ENCODE results near the gene MARCO. TPM values are rescaled to one million over a fixed set of nuclear protein-coding genes. Genes with fewer than 3 reads are reported as not detected.
"Not testable (repeated sequence)": the region's sequence is repeated elsewhere in the genome, so short reads cannot be mapped to it uniquely, and the experiment has no call there.

Gene MARCO
- total RNA-seq, 1 experiment from 2014 or later, result not detected

GRCh38 chr2:118974103-118974993, 32.4 kb downstream of the MARCO start:
- DNase-seq (ENCODE audit: low spot score), result no peak

- no peak for DNase-seq (ENCODE audit: low spot score)
Observed at GRCh38 chr2:118975133-118975532, 33.1 kb downstream of the MARCO start.

DNA sequence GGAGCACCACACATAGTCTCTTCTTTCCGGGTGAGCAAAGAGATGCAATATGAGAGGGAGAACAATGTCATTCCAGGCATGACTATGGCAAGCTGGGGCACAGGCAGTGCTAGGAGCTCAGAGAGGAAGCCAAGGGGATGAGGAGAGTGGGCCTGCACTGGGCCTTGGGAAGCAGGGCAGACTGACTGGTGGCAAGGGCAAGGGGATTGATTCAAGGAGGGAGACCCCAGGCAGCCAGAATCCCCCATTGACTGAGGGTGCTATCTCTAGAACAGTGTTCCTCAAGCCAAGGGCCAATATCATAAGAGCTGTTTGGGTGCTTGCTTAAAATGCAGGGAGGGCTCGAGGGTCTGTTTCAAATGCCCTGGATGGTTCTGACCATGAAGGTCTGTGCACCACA, 36.1 kb downstream of the MARCO start:
- DNase-seq (ENCODE audit: low spot score), result no peak

DNA sequence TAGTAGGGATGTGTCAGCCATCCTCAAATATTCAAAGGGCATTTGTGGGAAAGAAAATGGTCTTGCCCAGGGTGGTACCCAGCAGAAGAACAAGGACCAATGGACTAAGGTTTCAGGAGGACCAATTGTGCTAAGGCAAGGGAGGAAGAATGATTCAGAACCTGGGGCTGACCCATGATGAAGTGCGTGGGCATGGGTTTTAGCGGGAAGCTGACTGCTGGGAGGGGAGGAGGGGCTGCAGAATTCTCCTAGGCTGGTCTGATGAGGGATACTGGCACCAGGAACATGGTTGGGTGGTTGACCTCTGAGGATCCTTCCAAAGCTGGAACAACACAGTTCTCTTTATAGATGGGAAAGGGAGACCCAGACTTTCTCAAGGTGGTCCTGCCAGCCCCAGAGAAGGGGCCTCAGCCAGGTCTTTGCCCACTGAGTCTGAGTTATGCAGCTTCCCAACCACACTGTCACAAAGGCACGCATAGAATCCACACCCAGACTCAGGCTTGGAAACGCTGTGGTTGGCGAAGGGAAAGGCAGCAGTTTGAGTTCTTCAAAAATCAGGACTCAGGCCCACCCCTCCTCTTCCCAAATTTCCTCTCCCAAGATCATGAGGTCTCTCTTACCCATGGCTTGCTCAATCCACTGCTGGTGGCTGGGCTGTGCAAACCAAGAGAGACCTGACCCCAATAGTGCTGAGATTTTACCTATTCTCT, 37.3 kb downstream of the MARCO start:
- DNase-seq (ENCODE audit: low spot score), result no peak

GRCh38 chr2:118980022-118980421, 38.0 kb downstream of the MARCO start:
- DNase-seq (ENCODE audit: low spot score), result no peak

DNA sequence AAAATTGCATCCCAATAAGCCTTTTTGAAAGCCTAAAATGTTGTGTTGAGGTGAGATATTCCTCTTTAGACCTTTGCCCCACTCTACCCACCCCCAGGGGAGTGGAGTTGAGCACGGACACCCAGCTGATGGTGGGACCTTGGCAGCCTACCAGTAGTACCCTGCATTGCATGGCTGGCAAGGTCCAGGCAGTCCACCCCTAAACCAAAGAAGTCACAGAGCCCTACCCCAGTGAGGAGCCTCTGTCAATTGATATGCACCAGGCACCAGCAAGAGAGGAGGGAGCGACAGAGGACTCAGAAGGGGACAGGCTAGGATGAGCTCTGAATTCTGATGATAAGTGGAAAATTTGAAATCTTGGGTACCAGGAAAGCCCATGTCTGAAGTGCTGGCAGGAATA, 38.6 kb downstream of the MARCO start:
- no peak for DNase-seq (ENCODE audit: low spot score)

- no peak for DNase-seq (ENCODE audit: low spot score)
Observed at GRCh38 chr2:118981632-118982031, 39.6 kb downstream of the MARCO start.

- no peak for DNase-seq (ENCODE audit: low spot score)
Observed at GRCh38 chr2:118982039-118982438, 40.0 kb downstream of the MARCO start.

- no peak for DNase-seq (ENCODE audit: low spot score)
Observed at GRCh38 chr2:118983133-118983532, 41.1 kb downstream of the MARCO start.

- no peak for DNase-seq (ENCODE audit: low spot score)
Observed at GRCh38 chr2:118983915-118984314, 41.9 kb downstream of the MARCO start.

GRCh38 chr2:118986738-118987137, 44.7 kb downstream of the MARCO start:
- DNase-seq (ENCODE audit: low spot score), result no peak

GRCh38 chr2:118987886-118988285, 45.9 kb downstream of the MARCO start:
- no peak for DNase-seq (ENCODE audit: low spot score)

DNA sequence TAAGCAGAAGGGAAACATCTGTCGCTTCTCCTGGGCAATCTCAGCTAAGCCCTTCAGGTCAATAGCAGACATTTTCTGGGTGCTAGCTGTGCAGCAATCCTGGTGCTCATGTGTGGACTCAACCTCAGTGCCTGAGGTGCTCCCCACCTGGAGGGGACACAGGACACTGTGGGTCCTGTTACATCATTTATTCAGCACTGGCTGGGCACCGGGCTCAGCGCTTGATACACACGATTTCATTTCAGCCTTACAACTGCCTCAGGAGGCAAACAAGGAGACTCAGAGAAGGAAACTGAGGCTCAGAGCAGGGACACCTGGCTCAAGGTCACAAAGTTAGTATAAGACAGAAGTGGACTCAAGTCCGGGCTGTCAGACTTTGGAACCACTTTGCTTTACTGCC, 46.7 kb downstream of the MARCO start:
- no peak for DNase-seq (ENCODE audit: low spot score)

- no peak for DNase-seq (ENCODE audit: low spot score)
Observed at GRCh38 chr2:118989481-118989880, 47.5 kb downstream of the MARCO start.

- no peak for DNase-seq (ENCODE audit: low spot score)
Observed at GRCh38 chr2:118990757-118991545, 49.0 kb downstream of the MARCO start.

DNA sequence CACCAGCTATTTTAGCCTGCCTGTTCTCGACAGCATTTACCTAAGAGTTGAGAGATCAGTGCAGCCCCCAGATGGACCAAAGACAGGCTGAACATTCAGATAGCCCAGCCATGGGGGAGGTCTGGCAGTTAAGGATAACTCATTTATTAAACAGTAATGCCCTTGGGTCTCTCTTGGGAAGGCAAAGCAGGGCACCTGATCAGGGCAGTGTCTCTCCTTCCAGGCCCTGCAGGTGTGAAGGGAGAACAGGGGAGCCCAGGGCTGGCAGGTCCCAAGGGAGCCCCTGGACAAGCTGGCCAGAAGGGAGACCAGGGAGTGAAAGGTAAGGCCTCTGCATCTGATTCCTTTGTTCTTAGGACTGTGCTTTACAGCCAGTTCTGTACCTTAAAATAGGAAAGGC, 49.6 kb downstream of the MARCO start:
- DNase-seq (ENCODE audit: low spot score), result no peak

GRCh38 chr2:118992740-118993391, 50.9 kb downstream of the MARCO start:
- no peak for DNase-seq (ENCODE audit: low spot score)

GRCh38 chr2:118993392-118993752, 51.4 kb downstream of the MARCO start:
- DNase-seq (ENCODE audit: low spot score), result no peak

DNA sequence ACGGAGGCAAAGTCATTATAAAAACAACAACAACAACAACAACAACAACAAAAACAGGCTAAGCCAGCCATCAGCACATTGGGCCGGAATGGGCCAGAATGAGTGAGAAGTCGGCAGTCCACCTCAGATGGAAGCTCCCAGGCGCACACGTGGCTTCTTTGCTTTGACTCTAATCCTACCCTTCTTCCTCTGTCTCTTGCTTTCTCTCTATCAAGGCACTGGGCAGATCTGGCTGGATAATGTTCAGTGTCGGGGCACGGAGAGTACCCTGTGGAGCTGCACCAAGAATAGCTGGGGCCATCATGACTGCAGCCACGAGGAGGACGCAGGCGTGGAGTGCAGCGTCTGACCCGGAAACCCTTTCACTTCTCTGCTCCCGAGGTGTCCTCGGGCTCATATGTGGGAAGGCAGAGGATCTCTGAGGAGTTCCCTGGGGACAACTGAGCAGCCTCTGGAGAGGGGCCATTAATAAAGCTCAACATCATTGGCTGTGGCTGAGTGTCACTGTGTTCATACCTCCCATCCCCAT, 52.2 kb downstream of the MARCO start:
- no peak for DNase-seq (ENCODE audit: low spot score)

DNA sequence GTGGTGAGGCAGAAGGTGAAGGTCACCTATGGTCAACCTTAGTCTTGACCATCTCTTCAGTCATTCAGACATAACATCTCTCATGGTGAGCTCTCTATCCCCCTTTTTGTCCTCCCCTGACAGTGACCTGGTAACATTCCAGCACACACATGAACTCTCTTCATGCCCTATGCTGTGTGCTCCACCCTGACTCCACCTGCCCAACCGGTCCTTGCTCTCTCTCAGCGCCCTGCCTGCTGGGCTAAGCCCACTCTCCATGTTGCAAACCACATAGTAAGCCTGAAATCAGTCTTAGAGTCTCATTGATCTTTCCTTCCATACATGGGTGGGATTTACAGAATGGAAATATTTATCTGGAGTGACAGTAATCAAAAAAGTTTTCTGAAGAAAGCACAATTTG, 52.8 kb downstream of the MARCO start:
- no peak for DNase-seq (ENCODE audit: low spot score)

DNA sequence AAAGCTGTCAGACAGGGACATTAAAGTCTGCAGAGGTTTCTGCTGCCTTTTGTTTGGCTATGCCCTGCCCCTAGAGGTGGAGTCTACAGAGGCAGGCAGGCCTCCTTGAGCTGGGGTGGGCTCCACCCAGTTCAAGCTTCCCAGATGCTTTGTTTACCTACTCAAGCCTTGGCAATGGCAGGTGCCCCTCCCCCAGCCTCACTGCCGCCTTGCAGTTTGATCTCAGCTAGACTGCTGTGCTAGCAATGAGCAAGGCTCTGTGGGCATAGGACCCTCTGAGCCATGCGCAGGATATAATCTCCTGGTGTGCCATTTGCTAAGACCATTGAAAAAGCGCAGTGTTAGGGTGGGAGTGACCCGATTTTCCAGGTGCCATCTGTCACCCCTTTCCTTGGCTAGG, 61.9 kb downstream of the MARCO start:
- DNase-seq (ENCODE audit: low spot score), result not testable (repeated sequence)

DNA sequence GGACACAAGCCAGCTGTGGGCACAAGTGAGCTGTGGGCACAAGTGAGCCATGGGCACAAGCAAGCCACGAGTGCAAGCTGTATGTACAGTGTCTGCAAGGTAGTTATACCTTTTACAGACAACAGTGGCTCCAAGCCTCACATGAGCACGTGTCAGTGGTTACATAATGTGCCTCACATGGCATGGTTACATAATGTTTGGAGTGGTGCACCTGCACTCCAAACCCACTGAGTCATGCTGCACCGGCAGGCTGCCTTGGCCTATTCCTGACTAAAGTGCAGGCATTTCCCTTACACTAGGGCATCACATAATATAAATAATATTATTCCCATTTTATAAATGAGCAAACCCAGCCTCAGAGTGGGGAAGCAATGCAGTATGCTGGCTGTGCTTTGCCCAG, 62.6 kb downstream of the MARCO start:
- no peak for DNase-seq (ENCODE audit: low spot score)

Measured in H4 (cell line).